HL-60/S4 (cell line): ENCODE data around the gene PRDM16.

Experiments used
- in situ Hi-C: fragments of 300-500 bp; cut with MboI; formaldehyde crosslinking; loops from 2 replicates; pipeline ENCODE4 v1.14.3; 2022; ENCODE audit warnings: low sequenced_read_pairs

The PRDM16 gene

GRCh38 chr1:3378411-3379208 lies 309.6 kb downstream of the PRDM16 start:
- in situ Hi-C loops, result no loop called here

GRCh38 chr1:3379934-3380333 lies 310.9 kb downstream of the PRDM16 start:
- in situ Hi-C loops, result no loop called here

DNA sequence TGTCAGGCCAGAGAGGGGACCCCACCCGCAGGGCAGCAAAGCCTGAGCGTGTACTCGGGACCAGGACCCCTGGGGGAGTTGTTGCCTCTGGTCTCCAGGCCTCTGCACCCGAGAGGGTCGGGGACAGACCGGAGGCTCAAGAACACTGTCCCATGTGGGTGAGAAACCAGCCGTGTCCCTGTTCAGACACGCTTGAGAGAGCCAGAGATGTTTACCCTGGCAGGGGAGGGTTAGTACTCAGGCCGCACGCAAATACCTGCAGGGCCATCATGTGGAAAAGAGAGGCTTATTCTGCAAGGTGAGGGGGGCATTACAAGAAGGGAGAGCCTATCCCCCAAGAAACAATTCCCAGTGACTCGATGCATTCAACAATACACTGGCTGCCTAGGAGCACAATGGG lies 311.5 kb downstream of the PRDM16 start:
- in situ Hi-C loops, result no loop called here

GRCh38 chr1:3381901-3382300 lies 312.9 kb downstream of the PRDM16 start:
- in situ Hi-C loops, result no loop called here

DNA sequence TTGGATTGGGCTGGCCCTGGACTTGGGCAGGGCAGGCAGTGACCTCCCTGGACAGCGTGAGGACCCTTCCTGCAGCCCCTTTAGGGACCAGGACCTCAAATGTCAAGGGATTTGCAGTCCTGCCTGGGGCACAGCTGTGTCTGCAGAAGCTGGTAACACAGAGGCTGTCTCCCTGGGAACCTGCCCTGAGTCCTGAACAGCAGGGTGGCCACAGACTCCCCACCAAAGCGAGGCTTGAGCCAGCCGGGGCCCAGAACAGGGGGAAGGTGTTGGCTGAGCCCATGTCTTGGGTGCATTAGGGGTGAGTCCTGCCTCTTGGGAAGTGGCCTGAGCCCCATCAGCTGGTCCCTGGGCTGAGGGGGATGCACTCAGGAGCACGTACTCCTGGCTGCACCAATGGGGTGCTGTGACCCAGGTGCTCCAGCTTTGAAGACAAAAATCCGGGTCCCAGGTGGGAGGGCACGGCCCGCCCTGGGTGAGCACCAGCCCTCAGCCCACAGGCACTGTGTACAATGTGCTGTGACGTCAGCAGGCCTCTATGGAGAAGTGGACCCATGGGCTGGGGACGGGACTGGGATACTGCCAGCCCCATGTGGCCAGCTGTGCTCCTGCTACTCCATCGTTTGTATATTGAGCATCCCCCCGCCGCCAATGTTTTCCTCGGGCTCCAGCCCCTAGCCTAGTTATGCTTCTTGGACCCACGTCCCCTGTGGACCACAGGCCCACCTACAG lies 313.5 kb downstream of the PRDM16 start:
- in situ Hi-C loops, result no loop called here

DNA sequence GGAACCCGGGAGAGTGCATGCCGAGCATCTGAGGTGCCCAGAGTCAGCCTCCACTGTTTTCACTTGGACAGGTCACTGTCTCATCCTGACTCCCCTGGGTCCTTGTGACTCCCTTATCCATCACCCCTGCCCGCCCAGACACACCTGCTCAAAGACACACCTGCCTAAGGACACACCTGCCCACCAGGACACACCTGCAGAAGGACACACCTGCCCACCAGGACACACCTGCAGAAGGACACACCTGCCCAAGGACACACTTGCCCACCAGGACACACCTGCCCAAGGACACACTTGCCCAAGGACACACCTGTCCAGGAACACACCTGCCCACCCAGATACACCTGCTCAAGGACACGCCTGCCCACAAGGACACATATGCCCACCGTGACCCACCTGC lies 314.7 kb downstream of the PRDM16 start:
- in situ Hi-C loops, result no loop called here

GRCh38 chr1:3384407-3384806 lies 315.4 kb downstream of the PRDM16 start:
- in situ Hi-C loops, result no loop called here

DNA sequence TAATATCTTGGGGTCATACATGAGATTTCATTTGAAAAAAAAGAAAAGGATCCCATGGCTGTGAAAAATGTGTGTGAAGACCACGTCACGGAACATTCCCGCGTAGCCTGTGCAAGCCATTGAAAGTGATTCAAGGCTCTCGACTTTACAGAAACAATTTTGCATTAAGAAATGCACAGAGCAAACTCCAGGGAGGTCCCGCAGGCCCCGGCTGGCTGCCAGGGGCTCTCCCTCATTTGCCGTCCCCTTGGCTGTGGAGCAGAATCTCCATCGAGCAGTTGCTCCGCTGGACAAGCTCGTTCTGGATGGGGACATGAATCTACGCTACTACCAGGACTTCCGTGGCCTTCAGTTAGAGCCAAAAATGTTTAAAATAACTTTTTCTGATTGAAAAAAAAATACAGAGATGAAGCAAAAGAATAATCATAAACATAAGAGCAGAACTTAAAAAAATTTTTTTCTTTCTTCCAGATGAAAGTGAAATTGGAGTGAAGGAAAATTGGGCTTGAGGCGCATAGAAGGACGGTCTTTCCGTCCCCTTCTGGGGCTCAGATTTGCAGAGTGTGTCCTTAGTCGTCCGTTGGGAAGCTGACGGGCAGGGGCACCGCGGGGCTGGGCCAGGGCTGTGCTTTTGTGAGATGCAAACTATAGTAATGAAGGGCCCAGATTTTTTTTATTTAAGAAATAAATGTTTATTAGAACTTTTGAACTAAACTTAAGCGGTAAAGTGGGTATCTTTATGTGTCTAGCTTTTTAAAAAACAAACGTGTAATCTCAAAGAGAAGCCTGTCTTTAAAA lies 317.4 kb downstream of the PRDM16 start:
- in situ Hi-C loops, result no loop called here

- in situ Hi-C loops, result no loop called here
Observed at GRCh38 chr1:3387401-3387800, 318.4 kb downstream of the PRDM16 start.

GRCh38 chr1:3389093-3389833 lies 320.3 kb downstream of the PRDM16 start:
- in situ Hi-C loops, result no loop called here

DNA sequence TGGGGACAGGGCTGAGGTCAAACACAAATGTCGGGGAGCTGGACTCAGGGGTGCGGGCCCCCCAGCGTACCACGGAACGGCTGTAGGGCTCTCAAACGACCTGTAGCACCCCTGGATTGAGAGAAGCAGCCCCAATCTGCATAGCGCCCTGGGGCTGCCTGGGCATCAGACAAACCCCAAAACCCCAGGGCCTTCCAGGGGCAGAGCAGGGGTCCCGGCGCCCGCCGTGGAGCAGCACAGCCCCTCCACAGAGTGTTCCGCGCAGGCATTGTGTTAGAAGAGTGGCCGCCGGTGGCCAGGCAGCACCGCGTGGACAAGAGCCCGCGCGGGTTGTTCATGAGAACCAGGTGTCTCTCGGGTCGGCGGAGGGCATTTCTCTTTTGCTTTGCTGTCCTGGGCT lies 321.3 kb downstream of the PRDM16 start:
- in situ Hi-C loops, result no loop called here

DNA sequence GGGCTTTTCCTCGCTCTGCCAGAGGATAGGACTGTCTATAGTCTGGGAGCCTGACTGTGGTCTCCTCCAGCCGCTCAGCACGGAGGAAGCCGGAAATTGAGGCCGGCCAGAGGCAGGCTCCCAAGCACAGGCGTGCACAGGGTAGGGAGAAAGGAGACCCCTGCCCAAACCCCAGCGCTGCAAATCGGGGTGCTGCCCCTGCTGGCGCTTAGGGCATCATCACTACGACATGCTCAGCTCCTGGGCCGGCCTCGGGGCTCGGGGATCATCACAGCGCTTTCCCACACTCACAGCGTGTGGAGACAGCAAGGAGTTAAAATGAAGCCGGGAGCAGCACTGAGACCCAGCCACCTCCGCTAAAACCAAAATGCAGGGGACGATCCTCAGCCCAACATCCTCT lies 322.7 kb downstream of the PRDM16 start:
- in situ Hi-C loops, result no loop called here

- in situ Hi-C loops, result no loop called here
Observed at GRCh38 chr1:3393024-3393986, 324.3 kb downstream of the PRDM16 start.

GRCh38 chr1:3393987-3394920 lies 325.3 kb downstream of the PRDM16 start:
- in situ Hi-C loops, result no loop called here

GRCh38 chr1:3396411-3396810 lies 327.4 kb downstream of the PRDM16 start:
- in situ Hi-C loops, result no loop called here

- in situ Hi-C loops, result no loop called here
Observed at GRCh38 chr1:3397311-3397710, 328.3 kb downstream of the PRDM16 start.

GRCh38 chr1:3398396-3399140 lies 329.6 kb downstream of the PRDM16 start:
- in situ Hi-C loops, result no loop called here

DNA sequence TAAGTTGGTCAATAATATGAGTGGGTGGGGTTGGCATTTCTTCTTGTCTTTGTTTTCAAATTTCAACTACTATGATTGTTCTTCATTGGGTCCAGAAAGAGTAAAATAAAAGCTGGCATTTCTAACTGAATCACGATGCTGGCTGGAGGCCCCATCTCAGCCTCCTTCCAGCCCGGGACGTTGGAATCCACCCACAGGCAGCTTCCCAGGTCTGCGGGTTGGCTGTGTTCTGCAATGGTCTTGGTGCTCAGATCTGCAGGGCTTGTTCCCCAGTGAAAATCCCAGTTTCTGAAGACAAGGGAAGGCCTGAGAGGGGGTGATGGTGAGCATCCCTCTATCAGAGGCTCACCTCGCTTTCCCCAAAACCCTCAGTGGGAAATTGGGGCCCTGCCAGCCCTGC lies 330.7 kb downstream of the PRDM16 start:
- in situ Hi-C loops, result no loop called here
